SU-DHL-6 (cell line): ENCODE measurements around the gene CBLL1.

Experiments used
- EZH2phosphoT487 ChIP-seq: fragments of 200-600 bp; sonication (generic), shearing (Covaris generic); conservative IDR thresholded peaks from 2 replicates; pipeline ENCODE4 v1.6.1; 2018; ENCODE audit warnings: mild to moderate bottlenecking, antibody characterized with exemption, low read length, moderate library complexity, mixed read lengths
- TF ChIP-seq, protein P1 (sequence below): fragments of 200-600 bp; sonication (generic); IDR thresholded peaks from one replicate; pipeline ENCODE4 v1.5.1; 2017; ENCODE audit warnings: antibody characterized with exemption, mild to moderate bottlenecking, low read length, moderate library complexity; ENCODE audit not compliant: insufficient read depth, poor library complexity, severe bottlenecking

DNA sequence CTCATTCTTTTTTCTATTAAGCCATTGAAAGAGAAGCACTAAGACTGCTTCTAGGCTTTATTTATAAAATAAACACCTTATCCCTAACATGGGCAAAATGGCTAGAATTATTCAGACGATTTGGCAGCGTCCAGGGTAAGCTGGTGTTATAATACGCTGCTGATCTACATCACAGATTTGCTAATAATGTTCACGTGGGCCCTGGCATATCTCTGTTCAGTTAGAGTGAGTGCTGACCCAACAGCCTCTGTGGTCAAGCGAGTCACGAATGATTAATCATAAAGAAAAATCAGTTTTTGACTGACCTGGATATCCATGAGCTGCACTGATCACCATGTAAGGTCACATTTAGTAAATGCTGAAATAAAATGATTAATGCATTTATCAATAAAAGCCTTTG is 28.4 kb upstream of the CBLL1 start:
- TF ChIP-seq, protein P1, sequence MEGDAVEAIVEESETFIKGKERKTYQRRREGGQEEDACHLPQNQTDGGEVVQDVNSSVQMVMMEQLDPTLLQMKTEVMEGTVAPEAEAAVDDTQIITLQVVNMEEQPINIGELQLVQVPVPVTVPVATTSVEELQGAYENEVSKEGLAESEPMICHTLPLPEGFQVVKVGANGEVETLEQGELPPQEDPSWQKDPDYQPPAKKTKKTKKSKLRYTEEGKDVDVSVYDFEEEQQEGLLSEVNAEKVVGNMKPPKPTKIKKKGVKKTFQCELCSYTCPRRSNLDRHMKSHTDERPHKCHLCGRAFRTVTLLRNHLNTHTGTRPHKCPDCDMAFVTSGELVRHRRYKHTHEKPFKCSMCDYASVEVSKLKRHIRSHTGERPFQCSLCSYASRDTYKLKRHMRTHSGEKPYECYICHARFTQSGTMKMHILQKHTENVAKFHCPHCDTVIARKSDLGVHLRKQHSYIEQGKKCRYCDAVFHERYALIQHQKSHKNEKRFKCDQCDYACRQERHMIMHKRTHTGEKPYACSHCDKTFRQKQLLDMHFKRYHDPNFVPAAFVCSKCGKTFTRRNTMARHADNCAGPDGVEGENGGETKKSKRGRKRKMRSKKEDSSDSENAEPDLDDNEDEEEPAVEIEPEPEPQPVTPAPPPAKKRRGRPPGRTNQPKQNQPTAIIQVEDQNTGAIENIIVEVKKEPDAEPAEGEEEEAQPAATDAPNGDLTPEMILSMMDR, result no peak
- TF ChIP-seq EZH2phosphoT487, result no peak
